NCI-H1436 treated with DMSO at 0.1 percent for 48 hours (cell line): Measurements from ENCODE around the gene KIAA0232.
"Not testable (repeated sequence)": the region's sequence is repeated elsewhere in the genome, so short reads cannot be mapped to it uniquely, and the experiment has no call there.

Source experiments
- DNase-seq: peaks from one replicate; lab custom pipeline; 2025; lab: John Stamatoyannopoulos, UW

The KIAA0232 gene

DNA sequence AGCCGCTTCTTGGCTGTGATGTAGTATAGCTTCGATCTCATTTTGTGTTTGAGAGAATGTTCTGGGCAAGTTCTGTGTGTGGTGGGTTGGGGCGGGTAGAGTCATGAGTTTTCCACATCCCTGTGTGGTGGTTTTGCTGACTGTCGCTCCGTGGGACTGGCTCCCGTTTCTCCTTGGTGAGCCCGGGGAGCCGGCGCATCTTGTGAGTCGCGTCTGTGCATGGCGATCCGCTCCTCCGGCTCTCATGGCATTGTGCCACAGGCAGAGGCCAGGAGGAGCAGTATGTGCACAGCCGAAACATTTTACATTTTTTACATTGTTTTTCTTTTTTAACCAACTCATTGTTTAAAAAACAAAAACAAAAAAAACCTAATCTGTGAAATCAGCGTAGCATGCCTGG is 99.4 kb downstream of the KIAA0232 start:
- no peak for DNase-seq

DNA sequence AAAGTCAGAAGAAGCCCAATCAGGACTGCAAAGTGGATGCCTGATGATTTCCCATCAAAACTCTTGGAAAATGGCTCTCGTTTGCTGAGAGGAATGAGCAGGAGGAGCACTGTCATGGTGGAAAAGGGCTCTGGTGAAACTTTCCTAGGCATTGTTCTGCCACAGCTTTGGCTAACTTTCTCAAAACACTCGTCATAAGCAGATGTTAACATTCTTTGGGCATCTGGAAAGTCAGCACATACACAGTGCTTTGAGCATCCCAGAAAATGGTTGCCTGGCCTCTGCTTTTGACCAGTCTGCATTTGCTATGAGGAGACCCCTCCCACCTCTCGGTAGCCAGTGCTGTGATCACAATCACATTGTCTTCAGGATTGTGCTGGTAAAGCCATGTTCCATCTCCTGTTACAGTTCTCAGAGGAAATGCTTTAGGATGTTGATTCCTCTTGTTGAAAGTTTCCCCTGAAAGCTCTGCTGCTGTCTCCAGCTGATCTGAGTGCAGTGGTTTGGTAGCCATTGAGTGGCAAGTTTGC is 101.9 kb downstream of the KIAA0232 start:
- DNase-seq = no peak

DNA sequence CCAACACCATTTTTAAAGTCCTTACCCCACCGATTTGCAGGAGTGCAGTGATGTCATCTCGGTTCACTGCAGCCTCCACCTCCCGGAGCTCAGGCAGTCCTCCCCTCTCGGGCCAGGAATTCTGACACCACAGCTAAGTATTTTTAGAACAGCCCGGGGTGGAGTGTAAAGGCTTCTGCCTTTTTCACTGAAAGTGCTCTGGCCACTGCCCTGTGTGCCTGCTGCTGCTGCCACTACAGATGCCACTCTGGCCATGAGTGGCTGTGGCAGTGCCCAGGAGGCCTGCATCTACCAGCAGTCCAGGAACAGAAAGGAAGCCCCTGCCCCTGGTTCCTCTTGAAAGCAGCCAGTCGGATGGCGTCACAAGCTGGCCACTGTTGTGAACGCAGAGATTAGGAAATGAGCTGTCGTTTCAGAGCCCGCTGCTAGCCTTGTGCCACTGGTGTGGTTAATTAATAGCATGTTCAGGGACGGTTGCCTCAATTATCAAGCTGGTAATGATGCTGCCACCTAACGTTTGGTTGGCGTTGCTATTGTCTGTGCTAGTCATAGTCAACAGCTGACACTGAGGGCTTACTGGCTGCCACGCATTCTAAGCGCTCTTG is 103.5 kb downstream of the KIAA0232 start:
- DNase-seq = peak; percentile 45

DNA sequence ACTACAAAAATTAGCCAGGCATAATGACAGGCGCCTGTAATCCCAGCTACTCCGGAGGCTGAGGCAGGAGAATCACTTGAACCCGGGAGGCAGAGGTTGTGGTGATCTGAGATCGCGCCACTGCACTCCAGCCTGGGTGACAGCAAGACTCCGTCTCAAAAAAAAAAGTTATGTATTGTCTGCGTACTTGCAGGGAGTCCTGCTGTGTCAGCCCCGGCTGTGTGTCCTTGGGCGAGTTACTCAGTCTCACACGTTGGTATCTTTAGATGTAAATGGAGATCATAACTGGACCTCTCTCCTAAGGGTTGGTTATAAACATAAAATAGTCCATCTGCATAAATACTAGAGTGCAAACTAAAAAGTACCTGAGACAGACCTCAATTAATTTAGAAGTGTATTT is 104.4 kb downstream of the KIAA0232 start:
- DNase-seq = no peak

DNA sequence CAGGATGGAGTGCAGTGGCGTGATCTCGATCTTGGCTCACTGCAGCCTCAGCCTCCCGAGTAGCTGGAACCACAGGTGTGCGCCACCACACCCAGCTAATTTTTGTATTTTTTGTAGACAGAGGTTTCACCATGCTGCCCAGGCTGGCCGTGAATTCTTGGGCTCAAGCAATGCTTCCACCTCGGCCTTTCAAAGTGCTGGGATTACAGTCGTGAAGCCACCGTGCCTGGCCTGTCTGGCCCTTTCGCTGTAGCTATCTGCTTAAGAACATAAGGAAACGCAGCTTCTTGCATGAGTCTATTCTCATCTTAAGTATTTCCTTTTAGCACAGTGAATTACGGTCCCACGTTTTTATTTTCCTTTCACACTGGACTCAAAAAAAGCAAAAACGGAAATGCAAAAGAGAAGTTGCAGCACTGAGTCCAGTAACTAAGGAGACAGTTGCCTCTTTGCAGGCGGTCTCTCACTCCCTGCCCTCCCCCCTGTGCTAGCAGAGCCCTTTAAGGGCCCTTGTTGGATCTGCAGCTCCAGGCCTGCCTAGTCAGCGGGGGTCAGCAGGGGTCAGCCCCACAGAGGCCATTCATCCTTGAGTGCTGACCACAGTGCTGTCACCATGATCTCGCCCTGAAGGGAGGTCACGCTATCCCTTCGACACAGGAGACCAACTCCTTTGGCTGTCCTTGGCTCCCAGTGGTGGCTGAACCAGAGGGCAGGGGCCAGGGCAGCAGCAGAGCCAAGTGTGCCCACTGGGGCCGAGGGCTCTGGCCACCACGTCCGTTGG is 105.3 kb downstream of the KIAA0232 start:
- no peak for DNase-seq

DNA sequence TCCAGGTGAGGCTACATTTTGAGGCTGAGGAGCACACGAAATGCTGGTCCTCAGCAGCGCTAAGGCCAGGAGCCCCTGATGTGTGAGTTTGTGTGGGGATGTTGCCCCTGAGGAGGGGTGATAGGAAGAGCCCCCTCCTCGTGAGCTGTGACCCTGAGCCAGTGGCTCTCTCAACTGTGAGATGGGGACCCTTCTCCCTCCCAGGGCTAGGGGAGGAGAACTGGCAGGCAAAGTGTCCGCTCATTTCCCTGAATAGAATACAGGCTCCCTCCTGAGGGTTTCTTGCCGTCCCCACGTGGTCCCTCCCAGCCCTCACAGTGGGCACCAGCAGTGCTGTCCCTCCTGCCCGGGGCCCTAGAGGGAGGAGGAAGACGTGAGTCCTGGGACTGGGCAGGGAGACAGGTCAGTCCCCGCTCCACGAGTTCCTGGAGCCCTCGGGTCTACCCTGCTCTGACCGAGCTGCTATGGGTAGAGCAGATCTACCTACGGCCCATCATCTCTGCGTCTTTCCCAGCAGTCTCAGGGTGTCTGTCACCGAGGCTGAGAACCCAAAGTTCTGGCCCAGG is 106.1 kb downstream of the KIAA0232 start:
- DNase-seq = no peak

DNA sequence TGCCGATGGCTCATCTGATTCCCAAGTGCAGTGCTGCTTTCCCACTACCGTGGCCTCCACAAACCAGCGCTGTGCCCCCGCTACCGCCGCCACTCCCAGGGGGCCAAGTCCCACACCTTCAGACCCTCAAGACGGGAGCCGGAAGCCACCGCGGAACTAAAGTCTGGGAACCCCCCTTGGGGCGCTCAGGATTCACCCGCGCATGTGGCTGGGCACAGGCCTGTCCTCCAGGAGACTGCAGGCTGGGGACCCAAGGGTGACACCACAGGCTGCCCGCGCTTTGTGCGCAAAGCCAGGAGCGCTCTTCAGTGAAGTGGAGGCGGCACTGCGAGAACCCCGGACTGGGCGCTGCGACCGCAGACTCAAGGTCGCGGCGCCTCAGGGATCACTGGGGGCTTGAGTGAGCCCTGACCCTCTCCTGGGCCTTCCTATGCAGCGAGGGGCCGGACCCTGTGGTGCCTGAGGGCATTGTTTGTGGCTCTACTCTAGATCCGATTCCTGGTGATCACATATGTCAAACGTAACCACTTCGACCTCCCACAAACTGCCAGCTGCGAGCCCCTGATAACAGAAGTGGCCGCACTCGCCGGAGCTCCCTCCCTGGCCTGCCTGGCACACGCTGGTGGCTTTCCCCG is 106.7 kb downstream of the KIAA0232 start:
- no peak for DNase-seq

DNA sequence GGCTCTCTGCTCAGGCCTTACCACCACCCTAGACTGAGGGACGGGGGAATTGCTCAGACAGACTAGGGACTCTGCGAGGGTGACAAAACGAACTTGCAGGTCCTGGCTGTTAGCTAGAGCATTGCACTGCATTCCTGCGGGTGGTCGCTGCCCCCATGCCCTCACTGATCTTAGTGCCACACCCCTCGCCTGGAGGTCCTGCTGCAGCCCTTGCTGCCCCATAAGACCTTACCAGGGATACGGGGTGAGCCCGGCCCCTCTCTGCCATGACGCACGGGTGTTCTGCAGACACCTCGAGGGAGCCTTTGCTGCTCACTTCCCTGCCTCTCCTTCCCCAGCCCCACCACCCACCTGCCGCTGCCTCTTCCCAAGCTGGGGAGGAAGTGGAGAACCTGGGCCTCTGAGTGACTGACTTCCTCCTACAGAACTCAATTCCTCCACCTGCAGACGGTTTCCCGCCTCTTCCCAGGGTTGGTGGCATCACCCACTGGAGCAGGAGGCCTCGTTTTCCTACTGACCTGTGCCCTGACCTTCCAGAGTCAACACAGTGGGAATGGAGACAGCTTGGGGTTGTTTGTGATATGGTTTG is 107.3 kb downstream of the KIAA0232 start:
- no peak for DNase-seq

DNA sequence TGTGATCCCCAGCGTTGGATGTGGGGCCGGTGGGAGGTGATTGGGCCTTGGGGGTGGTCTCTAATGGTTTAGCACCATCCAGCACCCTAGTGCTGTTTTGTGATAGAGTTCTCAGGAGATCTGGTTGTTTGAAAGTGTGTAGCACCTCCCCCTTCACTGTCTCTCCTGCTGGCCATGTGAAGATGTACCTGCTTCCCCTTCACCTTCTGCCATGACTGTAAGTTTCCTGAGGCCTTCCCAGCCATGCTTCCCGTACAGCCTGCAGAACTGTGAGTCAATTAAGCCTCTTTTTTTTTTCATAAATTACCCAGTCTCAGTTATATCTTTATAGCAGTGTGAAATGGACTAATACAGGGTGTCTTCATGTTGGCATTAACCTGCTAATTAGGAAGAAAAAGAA is 107.8 kb downstream of the KIAA0232 start:
- DNase-seq = no peak

DNA sequence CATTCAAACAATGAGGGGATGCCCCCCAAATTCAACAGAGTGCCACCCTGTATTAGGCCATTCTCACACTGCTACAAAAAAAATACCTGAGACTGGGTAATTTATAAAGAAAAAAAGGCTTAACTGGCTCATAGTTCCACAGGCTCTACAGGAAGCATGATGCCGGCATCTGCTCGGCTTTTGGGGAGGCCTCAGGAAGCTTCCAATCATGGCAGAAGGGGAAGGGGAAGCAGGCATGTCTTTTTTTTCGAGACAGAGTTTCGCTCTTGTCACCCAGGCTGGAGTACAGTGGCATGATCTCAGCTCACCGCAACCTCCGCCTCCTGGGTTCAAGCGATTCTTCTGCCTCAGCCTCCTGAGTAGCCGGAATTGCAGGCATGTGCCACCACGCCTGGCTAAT is 108.4 kb downstream of the KIAA0232 start:
- DNase-seq = not testable (repeated sequence)

DNA sequence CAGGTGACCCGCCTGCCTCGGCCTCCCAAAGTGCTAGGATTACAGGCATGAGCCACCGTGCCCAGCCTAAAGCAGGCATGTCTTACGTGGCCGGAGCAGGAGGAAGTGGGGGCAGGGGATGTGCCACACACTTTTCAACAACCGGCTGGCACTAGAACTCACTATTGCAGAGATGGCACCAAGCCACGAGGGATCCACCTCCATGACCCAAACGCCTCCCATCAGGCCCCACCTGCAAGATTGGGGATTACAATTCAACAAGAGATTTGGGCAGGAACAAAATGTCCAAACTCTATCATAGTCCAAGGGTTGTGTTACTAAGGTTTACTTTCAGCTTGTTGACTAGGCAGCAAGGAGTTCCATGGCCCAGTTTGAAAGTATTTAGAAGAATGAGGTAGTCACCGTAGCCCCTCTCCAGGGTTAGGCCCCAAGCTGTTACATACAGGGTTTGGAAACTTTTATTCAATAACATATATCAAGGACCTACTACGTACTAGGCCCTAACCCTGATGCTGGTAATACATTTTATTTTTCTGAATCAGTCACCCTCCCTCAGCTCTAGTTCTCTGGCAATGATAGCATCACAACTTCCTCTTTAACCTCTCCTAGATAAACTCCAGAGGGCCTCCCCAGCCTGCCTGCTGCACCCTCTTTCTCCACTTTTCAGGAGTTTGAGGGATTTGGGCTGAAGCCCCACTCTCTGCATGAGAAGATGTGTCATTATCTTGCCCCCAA is 109.1 kb downstream of the KIAA0232 start:
- no peak for DNase-seq

DNA sequence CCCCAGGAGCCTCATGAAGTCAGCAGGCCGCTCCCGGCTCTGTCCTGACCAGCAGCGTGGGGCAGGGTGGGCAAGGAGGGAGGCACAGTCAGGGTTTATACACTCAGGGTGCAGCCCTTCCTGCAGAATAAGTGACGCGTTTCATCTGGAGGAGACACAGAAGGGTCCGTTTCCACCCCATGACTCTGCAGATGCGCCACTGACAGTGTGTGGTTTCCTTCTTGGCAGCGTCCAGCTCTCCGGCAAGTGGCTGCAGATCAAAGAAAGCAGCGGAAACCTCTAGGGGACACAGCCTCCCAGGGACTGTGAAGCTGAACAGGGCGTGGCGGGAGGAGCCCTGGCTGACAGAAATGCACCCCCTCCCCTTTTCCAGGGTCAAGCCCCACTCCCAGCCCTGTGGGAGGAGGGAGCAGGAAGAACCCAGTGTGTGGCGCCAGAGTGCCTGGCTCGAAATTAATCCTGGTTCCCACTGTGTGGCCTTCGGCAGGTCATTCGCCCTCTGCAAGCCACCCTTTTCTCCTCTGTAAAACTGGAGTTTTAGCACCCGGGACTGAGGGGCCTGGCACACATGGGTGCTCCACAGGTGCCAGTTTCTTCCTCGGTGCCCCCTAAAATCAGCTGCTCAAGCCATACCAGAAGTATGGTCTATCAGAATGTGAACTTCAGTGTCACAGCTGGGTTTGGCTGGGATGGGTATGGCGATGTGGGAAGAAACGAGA is 109.8 kb downstream of the KIAA0232 start:
- no peak for DNase-seq

DNA sequence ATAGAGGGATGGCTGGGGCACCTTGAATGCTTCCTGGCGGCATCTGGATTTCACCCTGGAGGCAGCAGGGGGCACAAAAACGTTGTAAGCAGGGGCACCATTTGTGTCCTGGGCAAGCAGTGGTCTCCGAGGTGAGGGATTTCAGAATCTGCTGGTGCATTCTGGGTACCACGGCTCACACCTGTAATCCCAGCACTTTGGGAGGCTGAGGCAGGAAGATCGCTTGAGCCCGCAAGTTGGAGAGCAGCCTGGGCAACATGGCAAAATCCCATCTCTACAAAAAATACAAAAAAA is 110.3 kb downstream of the KIAA0232 start:
- DNase-seq = no peak

DNA sequence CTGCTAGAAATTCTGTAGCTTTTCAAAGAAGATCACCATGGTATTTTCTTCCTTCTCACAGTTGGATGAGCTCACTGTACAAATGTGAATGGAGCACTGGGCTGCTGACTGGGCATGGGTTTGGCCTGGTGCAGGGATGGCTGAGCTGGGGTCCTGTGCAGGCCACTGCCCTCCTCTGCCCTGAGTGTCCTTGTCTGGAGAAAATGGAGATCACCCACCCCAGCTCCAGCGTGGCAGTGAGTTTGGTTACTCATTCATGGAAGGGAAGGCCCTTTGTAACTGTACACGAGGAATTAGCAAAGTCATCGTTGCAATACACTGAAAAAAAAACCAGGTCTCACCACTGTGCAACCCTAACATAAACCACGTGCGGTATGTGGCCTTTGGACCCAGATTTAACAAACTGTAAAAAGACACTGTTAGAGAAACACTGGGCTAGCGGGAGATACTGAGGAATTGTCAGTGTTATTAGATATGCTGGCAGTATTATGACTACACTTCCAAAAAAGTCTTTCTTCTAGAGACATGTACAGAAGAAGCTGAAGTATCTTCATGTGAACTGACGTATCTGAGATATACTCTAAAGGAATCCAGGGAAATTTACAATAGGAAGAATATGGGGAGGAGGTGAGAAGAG is 111.0 kb downstream of the KIAA0232 start:
- DNase-seq = no peak

DNA sequence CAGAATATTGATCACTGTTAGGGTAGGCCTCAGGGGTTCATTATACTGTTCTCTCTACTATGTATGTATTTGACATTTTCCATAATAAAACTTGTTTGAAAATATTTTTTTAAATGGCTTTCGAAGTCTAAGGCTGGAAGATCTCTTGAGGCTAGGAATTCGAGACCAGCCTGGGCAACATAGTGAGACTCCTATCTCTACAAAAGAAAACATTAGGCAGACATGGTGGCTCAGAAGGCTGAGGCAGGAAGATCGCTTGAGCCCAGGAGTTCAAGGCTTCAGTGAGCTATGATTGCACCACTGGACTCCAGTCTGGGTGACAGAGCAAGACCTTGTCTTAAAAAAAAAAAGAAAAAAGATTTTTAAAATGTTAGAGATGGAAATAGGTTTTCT is 111.6 kb downstream of the KIAA0232 start:
- no peak for DNase-seq

DNA sequence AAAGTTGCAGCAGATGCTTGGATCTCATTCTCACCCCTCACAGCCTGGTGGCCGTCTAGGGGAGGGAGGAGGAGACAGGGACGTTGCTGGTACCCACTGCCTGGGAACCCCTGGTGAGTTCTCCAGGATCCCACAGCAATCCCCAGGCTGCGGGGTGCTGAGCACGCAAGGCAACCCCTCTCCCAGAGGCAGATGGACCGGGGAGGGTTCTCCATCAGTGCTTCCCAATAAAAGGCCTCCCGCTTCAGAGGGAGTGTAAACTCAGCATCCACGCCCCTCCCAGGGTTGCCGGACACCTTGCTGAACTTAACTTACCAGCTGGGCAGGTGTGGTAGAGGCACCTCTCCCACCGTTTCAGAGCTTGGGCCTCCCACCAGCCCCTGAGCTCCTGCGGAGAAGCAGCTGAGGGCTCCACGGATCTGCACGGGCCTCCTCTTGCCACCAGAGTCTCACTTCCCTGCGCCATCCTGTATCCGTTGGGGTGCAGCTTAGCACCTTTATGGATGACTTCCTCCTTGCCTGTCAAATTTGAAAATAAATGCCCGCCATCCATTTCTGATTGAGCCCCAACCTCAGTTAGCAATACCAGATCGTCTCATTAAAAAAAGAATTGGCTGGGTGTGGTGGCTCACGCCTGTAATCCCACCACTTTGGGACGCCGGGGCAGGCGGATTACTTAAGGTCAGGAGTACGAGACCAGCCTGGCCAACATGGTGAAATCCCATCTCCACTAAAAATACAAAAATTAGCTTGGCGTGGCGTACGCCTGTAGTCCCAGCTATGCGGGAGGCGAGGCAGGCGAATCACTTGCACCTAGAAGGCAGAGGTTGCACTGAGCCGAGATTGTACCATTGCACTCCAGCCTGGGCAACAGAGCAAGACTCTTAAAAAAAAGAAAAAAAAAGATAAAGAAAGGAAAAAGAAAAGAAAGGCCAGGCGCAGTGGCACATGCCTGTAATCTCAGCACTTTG is 112.3 kb downstream of the KIAA0232 start:
- no peak for DNase-seq

DNA sequence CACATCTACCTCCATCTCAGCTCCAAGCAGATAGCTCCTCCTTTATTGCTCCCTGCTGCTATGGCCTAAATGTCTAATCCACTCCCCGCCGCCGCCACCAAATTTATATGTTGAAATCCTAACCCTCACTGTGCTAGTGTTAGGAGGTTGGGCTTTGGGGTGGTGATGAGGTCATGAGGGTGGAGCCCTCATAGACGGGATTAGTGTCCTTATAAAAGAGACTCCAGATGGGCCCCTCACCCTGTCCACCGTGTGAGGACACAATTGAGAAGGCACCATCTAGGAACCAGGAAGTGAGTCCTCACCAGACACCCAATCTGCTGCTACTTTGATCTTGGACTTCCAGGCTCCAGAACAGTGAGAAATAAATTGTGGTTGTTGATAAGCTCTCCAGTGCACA is 113.5 kb downstream of the KIAA0232 start:
- no peak for DNase-seq

DNA sequence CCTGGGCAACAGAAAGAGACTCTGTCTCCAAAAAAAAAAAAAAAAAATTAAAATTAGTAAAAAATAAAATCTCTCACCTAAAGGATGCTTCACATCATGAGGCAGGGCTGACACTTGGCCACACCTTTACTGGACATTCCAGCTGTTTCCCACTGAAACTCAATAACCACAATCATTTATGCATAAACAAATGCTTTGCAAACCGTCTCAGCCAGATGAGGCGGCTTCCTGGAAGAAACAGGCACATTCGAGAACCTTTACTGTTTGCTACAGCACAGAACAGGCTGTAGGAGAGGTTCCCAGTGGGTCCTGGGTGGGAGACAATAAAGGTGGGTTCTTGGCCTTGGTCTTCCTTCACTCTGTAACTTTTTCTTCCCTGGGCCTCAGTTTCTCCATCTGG is 116.2 kb downstream of the KIAA0232 start:
- no peak for DNase-seq

DNA sequence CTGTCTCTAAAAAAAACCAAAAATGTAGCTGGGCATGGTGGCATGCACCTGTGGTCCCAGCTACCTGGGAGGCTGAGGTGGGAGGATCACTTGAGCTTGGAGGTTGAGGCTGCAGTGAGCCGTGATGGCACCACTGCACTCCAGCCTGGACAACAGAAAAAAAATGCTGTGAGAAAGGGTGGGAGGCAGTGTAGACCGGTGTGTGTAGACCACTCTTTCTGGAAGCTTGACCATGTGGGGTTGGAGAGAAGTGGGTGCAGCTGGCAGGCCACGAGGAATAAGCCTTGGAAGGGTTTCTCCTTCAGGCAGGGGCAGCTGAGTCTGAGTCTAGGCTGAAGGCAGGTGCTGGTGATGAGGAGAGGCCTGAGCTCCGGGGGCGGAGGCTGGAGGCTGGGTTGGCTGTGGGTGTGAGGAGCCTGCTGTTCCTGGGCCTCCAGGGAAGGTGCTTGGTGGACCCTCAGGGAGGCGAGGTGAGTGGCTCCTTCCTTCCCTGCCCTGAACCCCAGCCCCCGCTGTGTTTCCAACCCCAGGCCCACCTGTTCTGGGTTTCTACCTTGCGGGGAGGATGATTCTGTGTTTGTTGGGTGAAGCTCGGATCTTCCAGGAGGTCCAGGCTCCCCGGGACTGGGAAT is 117.8 kb downstream of the KIAA0232 start:
- no peak for DNase-seq
